GM19438 (cell line): ENCODE data around the gene UGDH.
A peak's percentile ranks its signal among the peaks of the same experiment; 100 is the strongest.
"Not testable (repeated sequence)": the region's sequence is repeated elsewhere in the genome, so short reads cannot be mapped to it uniquely, and the experiment has no call there.

ENCODE experiments used
- ATAC-seq: cut with Tn5 transposase; IDR thresholded peaks from one replicate; pipeline ENCODE4 v1.9.1; 2021; ENCODE audit warnings: low read depth; ENCODE audit not compliant: unreplicated experiment

UGDH gene

GRCh38 chr4:39527296-39528060, at the start of gene UGDH:
UGDH (minus strand) TSS chr4:39527439; CDS start chr4:39521512, 5,927 bp downstream.
- peak; percentile 94 for ATAC-seq

GRCh38 chr4:39574946-39575345, 47.7 kb upstream of the UGDH start:
- no peak for ATAC-seq

GRCh38 chr4:39571504-39571903, 44.3 kb upstream of the UGDH start:
- ATAC-seq: no peak

DNA sequence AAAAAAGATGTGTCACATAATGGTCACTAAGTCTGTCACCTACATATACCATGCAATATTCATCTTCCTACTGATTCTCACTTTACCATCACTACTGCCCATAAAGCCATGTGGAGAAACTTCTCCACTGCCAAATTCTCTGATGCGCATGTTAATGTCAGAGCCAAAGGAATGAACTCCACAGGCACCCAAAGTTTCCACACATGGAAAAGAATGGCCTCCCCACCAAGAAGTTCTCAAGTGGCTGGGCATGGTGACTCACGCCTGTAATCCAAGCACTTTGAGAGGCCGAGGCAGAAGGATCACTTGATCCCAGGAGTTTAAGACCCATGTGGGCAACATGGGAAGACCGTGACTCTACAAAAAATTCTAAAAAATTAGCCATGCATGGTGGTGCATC, 43.8 kb upstream of the UGDH start:
- ATAC-seq: no peak

DNA sequence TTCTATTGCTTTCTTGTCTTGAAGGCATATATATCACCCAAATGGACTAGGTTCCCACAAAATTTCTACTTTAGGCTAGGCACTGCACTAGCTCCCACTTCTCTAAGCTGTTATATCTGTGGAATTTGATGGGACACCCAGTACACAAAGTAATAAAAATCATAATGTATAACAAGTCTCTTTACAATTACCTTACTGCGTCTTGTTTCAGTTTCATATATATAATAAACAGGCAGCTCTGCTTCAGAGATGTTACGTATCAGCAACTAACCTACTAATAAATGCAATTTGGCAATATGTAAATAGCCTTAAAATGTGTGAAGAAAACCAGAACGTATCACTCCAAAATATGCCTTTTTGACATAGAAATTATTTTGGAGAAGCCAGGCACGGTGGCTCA, 42.0 kb upstream of the UGDH start:
- ATAC-seq: peak; percentile 47

- ATAC-seq: peak; percentile 69
Observed at GRCh38 chr4:39568805-39569204, 41.6 kb upstream of the UGDH start.

DNA sequence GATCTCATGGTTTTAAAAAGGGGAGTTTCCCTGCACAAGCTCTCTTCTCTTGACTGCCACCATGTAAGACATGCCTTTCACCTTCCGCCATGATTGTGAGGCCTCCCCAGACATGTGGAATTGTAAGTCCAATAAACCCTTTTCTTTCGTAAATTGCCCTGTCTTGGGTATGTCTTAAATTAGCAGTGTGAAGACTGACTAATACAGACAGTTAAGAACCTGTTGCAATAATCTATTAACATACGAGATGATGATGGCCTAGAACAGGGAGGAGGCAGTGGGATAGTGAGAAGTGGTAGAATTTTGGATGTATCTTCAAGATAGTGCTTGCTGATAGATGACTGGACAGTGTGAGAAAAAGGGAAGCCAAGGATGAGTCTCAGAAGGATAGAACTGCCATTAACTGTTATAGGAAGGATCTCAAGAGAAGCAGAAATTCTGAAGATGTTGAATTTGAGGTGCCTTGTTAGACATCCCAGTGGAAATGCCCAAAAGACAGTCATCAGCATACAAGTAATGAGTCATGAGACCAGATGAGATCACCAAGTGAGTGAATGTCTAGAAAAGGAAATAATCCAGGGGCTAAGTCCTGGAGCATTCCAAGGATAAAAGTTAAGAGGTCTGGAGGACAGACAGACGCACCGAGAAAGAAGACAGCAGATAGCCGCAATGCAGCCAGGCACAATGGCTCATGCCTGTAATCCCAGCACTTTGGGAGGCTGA, 38.8 kb upstream of the UGDH start:
- ATAC-seq: no peak

GRCh38 chr4:39563346-39563847, 36.2 kb upstream of the UGDH start:
- no peak for ATAC-seq

- no peak for ATAC-seq
Observed at GRCh38 chr4:39562792-39563191, 35.6 kb upstream of the UGDH start.

DNA sequence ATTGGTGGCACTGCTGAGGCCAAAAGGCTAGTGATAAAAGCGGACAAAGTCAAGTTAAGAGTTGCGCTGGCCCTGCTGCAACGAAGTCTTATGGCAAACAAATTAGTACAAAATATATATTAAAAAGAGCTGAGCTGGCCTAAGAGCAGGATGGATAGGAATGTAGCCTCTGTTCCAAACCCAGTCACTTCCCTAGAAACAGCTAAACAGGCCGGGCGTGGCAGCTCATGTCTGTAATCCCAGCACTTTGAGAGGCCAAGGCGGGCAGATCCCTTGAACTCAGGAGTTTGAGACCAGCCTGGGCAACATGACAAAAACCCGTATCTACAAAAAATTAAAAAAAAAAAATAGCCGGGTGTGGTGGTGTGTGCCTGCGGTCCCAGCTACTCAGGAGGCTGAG, 32.4 kb upstream of the UGDH start:
- ATAC-seq: no peak

GRCh38 chr4:39555472-39555871, 28.2 kb upstream of the UGDH start:
- no peak for ATAC-seq

GRCh38 chr4:39548425-39549067, 21.3 kb upstream of the UGDH start:
- no peak for ATAC-seq

DNA sequence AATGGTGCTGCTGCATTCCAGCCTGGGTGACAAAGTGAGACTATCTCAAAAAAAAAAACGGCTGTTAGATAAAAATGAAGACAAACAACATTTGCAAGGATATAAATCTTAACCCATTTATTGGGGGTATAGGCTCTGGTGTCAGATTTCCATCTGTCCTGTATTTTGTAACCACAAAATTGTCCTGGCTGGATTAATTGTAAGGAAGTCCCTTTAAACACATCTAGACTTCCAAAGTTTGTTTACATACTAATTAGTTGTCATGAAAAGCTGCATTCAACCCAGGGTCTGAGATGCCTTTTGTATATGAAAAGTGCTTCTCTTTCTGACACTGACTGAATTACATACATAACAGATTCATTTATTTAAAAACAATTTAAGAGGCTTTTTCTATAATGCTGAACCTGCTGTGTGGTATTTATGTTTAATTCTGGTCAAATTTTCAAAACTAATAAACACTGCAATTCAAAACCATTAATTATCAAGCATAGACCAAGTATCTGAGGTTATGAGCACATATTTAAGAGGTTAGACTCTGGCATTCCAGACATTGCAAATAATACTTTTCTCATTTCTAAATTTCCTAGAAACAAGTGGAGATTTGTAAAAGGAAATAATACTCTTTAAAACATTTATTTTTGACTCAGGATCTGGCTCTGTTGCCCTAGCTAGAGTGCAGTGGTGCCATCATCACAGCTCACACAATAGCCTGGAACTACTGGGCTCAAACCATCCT, 17.5 kb upstream of the UGDH start:
- no peak for ATAC-seq

DNA sequence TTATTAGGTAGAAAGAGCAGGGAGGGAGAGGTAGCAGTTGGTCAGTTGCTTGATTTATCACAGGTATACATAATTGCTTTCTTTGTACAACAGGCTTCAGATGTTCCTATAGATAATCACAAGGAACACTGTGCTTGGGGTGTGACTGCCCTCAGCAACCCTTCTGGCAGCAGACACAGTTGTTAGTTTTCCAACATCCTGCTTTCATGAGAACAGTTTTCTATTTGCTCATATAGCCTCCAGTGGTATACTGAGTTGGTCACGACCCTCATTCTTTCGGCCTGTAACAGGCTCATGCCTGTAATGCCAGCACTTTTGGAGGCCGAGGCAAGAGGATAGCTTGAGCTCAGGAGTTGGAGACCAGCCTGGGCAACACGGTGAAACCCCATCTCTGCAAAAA, 16.8 kb upstream of the UGDH start:
- ATAC-seq: not testable (repeated sequence)

GRCh38 chr4:39543034-39543433, 15.8 kb upstream of the UGDH start:
- ATAC-seq: no peak

DNA sequence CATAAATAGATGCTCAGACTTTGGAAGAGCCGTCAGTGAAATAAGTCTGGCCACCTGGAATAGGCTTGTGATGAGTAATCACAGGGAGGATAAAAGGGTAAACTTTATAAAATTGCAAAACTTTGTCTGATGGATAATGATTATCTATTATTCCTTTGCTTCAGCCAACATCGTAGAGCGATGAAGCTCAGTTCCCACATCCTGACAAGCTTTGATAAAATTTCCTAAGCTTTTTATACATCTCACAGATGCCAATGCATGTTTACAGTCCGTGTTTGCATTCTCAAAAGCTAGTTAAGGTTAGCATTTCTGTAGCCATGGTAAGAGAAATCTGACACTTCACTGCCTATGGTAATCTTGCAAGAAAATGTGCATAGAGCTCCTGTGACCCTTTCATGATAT, 15.4 kb upstream of the UGDH start:
- no peak for ATAC-seq

GRCh38 chr4:39541987-39542610, 14.9 kb upstream of the UGDH start:
- ATAC-seq: no peak

DNA sequence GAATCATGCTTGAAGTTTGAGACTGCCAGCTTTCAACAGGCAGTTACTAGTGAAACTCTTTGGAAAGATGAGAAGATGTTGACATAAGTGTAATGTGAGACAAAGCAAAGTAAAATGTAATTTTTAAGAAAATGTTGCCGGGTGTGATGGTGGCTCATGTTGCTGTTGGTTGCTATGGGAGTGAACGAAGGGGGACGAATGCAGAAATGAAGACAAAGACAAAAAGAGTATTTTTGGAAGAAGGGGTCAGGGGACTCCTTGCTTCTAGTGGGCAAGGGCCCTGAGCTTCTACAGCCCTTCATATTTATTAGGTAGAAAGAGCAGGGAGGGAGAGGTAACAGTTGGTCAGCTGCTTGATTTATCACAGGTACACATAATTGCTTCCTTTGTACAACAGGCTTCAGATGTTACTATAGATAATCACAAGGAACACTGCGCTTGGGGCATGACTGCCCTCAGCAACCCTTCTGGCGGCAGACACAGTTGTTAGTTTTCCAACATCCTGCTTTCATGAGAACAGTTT, 11.9 kb upstream of the UGDH start:
- no peak for ATAC-seq

DNA sequence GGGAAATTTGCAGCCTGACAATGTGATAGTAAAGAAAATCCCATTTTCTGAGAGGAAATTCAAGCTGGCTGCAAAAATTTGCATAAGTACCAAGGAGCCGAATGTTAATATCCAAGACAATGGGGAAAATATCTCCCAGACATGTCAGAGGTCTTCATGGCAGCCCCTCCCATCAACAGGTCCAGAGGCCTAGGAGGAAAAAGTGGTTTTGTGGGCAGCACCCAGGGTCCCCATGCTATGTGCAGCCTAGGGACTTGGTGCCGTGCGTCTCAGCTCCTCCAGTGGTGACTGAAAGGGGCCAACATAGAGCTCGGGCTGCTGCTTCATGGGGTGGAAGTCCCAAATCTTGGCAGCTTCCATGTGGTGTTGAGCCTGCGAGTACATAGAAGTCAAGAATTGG, 6.3 kb upstream of the UGDH start:
- no peak for ATAC-seq

DNA sequence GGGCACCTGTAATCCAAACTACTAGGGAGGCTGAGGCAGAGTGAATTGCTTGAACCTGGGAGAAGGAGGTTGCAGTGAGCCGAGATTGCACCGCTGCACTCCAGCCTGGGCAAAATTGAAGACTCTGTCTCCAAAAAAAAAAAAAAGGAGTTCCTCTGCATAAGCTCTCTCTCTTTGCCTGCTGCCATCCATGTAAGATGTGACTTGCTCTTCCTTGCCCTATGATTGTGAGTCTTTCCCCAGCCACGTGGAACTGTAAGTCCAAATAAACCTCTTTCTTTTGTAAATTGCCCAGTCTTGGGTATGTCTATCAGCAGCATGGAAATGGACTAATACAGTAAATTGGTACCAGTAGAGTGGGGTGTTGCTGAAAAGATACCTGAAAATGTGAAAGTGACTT, 5.0 kb upstream of the UGDH start:
- ATAC-seq: not testable (repeated sequence)
